Hepatocyte (in vitro differentiated cells): ENCODE results near the gene HDGFL2. TPM values are rescaled to one million over a fixed set of nuclear protein-coding genes. Genes with fewer than 3 reads are reported as not detected.

ENCODE experiments used
- DNase-seq: peaks from one replicate; pipeline ENCODE4 v3.0.0-alpha.2; 2016; ENCODE audit warnings: low spot score
- H2AFZ ChIP-seq: fragments of 200-600 bp; sonication (generic); 2 replicates; pipeline ENCODE4 v1.6.0; 2016; ENCODE audit warnings: antibody characterized with exemption, mild to moderate bottlenecking
- H3K27ac ChIP-seq: fragments of 200-600 bp; sonication (generic); 2 replicates; pipeline ENCODE4 v1.5.1; 2016; ENCODE audit warnings: mild to moderate bottlenecking
- H3K27me3 ChIP-seq: fragments of 200-600 bp; sonication (generic); 2 replicates; pipeline ENCODE4 v1.6.1; 2016
- H3K36me3 ChIP-seq: fragments of 200-600 bp; sonication (generic); replicated peaks from 2 replicates; pipeline ENCODE4 v1.5.1; 2016; ENCODE audit warnings: low read depth; ENCODE audit not compliant: insufficient read depth
- H3K4me1 ChIP-seq: fragments of 200-600 bp; sonication (generic); 2 replicates; pipeline ENCODE4 v1.5.1; 2016; ENCODE audit warnings: mild to moderate bottlenecking, moderate library complexity; ENCODE audit not compliant: insufficient read depth
- H3K4me2 ChIP-seq: fragments of 200-600 bp; sonication (generic); 2 replicates; pipeline ENCODE4 v1.6.0; 2016
- H3K4me3 ChIP-seq: fragments of 200-600 bp; sonication (generic); 2 replicates; pipeline ENCODE4 v1.5.1; 2016; ENCODE audit warnings: mild to moderate bottlenecking
- H3K79me2 ChIP-seq: fragments of 200-600 bp; sonication (generic); 2 replicates; pipeline ENCODE4 v1.6.0; 2017; ENCODE audit warnings: mild to moderate bottlenecking
- H3K9me2 ChIP-seq: fragments of 200-600 bp; sonication (generic); replicated peaks from 2 replicates; pipeline ENCODE4 v1.6.0; 2017; ENCODE audit warnings: mild to moderate bottlenecking; ENCODE audit not compliant: insufficient read depth
- H3K9me3 ChIP-seq: fragments of 200-600 bp; sonication (generic); 2 replicates; pipeline ENCODE4 v1.5.1; 2016; ENCODE audit warnings: low read depth, mild to moderate bottlenecking
- H4K20me1 ChIP-seq: fragments of 200-600 bp; sonication (generic); 2 replicates; pipeline ENCODE4 v1.6.0; 2016; ENCODE audit warnings: mild to moderate bottlenecking; ENCODE audit not compliant: insufficient read depth, poor library complexity, severe bottlenecking
- CTCF ChIP-seq: fragments of 200-600 bp; sonication (generic); IDR thresholded peaks from 2 replicates; pipeline ENCODE4 v1.5.1; 2016; ENCODE audit warnings: antibody characterized with exemption, mild to moderate bottlenecking; ENCODE audit not compliant: poor library complexity
- EZH2 ChIP-seq: fragments of 200-600 bp; sonication (generic); IDR thresholded peaks from 2 replicates; pipeline ENCODE4 v1.6.1; 2016; ENCODE audit warnings: antibody characterized with exemption, mild to moderate bottlenecking, borderline replicate concordance
- EZH2phosphoT487 ChIP-seq: fragments of 200-600 bp; sonication (generic); IDR thresholded peaks from one replicate; pipeline ENCODE4 v1.6.1; 2018; ENCODE audit warnings: antibody characterized with exemption, mild to moderate bottlenecking, low read depth, moderate library complexity; ENCODE audit not compliant: unreplicated experiment, severe bottlenecking
- WGBS: methylation state at CpG from one replicate; pipeline ENCODE4 v1.1.6; 2016; ENCODE audit warnings: low lambda C conversion rate; ENCODE audit errors: missing lambda C conversion rate; 5-methylcytosine and 5-hydroxymethylcytosine counted together
- polyA plus RNA-seq: library from polyadenylated mRNA; unstranded; fragments of >200 nt; fragmentation: Nextera tagmentation; extraction: Ambion mirVana; gene quantifications from 2 replicates; pipeline ENCODE4 v1.2.1, GENCODE V29; 2016
- total RNA-seq: library from RNA; depleted of rRNA; stranded (reverse); fragments of >200 nt; gene quantifications from 2 replicates; pipeline ENCODE4 v1.2.3, GENCODE V29; 2014

Gene HDGFL2
- total and polyA plus RNA-seq, 2 experiments from 2014 or later: 50.3 to 73.2 TPM

- Histone ChIP-seq H3K27me3 (no peaks in the 10 kb centered on the region), H2AFZ (no peak overlapping the region), H3K9me2 (no peaks in the 10 kb centered on the region), H3K27ac (no peak overlapping the region), H3K36me3 (no peaks in the 10 kb centered on the region), H3K4me1 (no peaks in the 10 kb centered on the region), H3K79me2 (no peaks in the 10 kb centered on the region), H3K4me2 (no peak overlapping the region), H3K9me3 (no peaks in the 10 kb centered on the region), H4K20me1 (no peaks in the 10 kb centered on the region), H3K4me3 (no peak overlapping the region)
- TF ChIP-seq CTCF: no peak
- TF ChIP-seq EZH2phosphoT487: no peak
- no peak for TF ChIP-seq EZH2
- 93% methylated on average over 15 of the region's 15 CpGs for whole genome bisulfite sequencing
- DNase-seq: no peak
These were observed 25.3 kb upstream of the HDGFL2 start for GRCh38 chr19:4446704-4447200.

- no peaks in the 10 kb centered on the region for H3K36me3 ChIP-seq
- no peak overlapping the region for H2AFZ ChIP-seq
- H3K9me2 ChIP-seq: no peaks in the 10 kb centered on the region
- H4K20me1 ChIP-seq: no peaks in the 10 kb centered on the region
- no peaks in the 10 kb centered on the region for H3K27me3 ChIP-seq
- no peak for DNase-seq
- H3K4me1 ChIP-seq: no peaks in the 10 kb centered on the region
- TF ChIP-seq CTCF (no peak), EZH2phosphoT487 (no peak)
- no peak overlapping the region for H3K4me3 ChIP-seq
- WGBS: 97% methylated on average over 28 of the region's 28 CpGs
- H3K79me2 ChIP-seq: no peaks in the 10 kb centered on the region
- H3K27ac ChIP-seq: no peak overlapping the region
- H3K9me3 ChIP-seq: no peaks in the 10 kb centered on the region
- H3K4me2 ChIP-seq: no peak overlapping the region
These were observed 24.6 kb upstream of the HDGFL2 start for GRCh38 chr19:4447327-4448146.

- H3K79me2 ChIP-seq: no peaks in the 10 kb centered on the region
- no peaks in the 10 kb centered on the region for H4K20me1 ChIP-seq
- no peak overlapping the region for H3K4me3 ChIP-seq
- H3K36me3 ChIP-seq: no peaks in the 10 kb centered on the region
- no peak overlapping the region for H3K4me2 ChIP-seq
- no peaks in the 10 kb centered on the region for H3K27me3 ChIP-seq
- no peak overlapping the region for H3K27ac ChIP-seq
- H3K4me1 ChIP-seq: no peaks in the 10 kb centered on the region
- DNase-seq: no peak
- H3K9me3 ChIP-seq: no peaks in the 10 kb centered on the region
- no peaks in the 10 kb centered on the region for H3K9me2 ChIP-seq
- H2AFZ ChIP-seq: no peak overlapping the region
- TF ChIP-seq CTCF: no peak
- TF ChIP-seq EZH2: no peak
- TF ChIP-seq EZH2phosphoT487: no peak
- WGBS: 91% methylated on average over 30 of the region's 30 CpGs
These were observed 23.7 kb upstream of the HDGFL2 start for GRCh38 chr19:4448147-4448985.
